ENCODE results near the gene SERPINE3. TPM values are rescaled to one million over a fixed set of nuclear protein-coding genes. Genes with fewer than 3 reads are reported as not detected.

SERPINE3 gene
- total and polyA plus RNA-seq, 2 of the 4 experiments (the other 2 are of a cell fraction): not detected

DNA sequence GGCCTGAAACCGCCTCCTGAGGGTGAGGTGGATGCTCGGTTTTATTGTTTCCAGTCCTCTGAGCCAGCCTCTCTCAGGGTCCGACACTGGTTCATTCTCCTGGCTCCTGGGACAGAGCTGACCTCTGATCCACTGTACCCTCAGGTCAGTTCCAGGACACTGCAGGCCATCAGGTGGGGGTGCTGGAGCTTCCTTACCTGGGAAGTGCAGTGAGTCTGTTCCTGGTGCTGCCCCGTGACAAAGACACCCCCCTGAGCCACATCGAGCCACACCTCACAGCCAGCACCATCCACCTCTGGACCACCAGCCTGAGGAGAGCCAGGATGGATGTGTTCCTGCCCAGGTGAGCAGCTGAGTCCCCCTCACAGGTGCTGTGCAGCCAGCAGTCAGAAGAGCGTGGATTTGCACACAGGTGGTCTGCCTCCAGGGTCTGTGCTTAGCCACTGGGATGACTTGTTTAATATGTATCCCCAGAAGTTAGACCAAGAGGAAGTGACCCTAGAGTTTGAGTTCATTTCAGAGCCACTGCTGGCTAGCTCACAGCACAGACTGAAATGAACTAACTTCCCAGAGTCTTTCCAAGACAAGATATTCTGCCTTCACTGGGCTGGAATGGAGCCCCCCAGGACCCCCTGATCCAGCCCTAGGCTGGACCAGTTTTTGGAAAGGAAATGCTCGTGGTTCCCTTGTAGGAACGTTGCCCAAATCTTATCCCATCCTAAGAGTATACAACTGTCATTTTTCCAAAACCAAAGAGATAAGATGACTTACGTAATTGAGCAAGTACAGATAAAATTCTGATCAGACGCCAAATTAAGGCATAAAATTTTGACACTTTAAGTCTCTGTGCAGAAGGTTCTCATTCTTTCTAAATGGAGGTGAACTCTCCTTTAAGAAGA, 8.8 kb downstream of the SERPINE3 start (continued):
- TF ChIP-seq MAFK (IDR thresholded peaks at IDR 0.05; ENCODE audit: low read depth, low read length): no peak

GRCh38 chr13:51349016-51349415, 9.5 kb downstream of the SERPINE3 start:
- in situ Hi-C loops (cut with MboI; ENCODE audit: low sequenced_read_pairs): no loop called here
- intact Hi-C loops (cut with micrococcal nuclease): no loop called here
- TF ChIP-seq RAD21 (IDR thresholded peaks at IDR 0.05; ENCODE audit: low read length) (no peak), BHLHE40 (IDR thresholded peaks at IDR 0.05; ENCODE audit: low read depth, low read length) (no peak), RFX5 (IDR thresholded peaks at IDR 0.05; ENCODE audit: low read depth, low read length) (no peak), MAFK (IDR thresholded peaks at IDR 0.05; ENCODE audit: low read depth, low read length) (no peak), NFE2L2 (IDR thresholded peaks at IDR 0.05; ENCODE audit: low read depth, low read length) (no peak), MXI1 (IDR thresholded peaks at IDR 0.05; ENCODE audit: borderline replicate concordance, low read depth, low read length) (no peak), FOS (IDR thresholded peaks at IDR 0.05; ENCODE audit: low read depth, low read length) (no peak), CTCF (conservative IDR thresholded peaks at IDR 0.05; ENCODE audit: low read depth, low read length) (no peak), RCOR1 (IDR thresholded peaks at IDR 0.05; ENCODE audit: insufficient replicate concordance, low read length) (no peak), MAZ (IDR thresholded peaks at IDR 0.05; ENCODE audit: borderline replicate concordance, low read depth, low read length) (no peak), SMC3 (IDR thresholded peaks at IDR 0.05; ENCODE audit: low read depth, low read length) (no peak), CHD1 (IDR thresholded peaks at IDR 0.05; ENCODE audit: low read depth, low read length) (no peak)
- TF ChIP-seq, protein P1, sequence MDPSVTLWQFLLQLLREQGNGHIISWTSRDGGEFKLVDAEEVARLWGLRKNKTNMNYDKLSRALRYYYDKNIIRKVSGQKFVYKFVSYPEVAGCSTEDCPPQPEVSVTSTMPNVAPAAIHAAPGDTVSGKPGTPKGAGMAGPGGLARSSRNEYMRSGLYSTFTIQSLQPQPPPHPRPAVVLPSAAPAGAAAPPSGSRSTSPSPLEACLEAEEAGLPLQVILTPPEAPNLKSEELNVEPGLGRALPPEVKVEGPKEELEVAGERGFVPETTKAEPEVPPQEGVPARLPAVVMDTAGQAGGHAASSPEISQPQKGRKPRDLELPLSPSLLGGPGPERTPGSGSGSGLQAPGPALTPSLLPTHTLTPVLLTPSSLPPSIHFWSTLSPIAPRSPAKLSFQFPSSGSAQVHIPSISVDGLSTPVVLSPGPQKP (IDR thresholded peaks at IDR 0.05; ENCODE audit: borderline replicate concordance, low read depth, low read length): no peak

More at GRCh38 chr13:51349016-51349415, 9.5 kb downstream of the SERPINE3 start:
- ATAC-seq (ENCODE audit: low read depth) (no peak), DNase-seq (no peak)
- Histone ChIP-seq H3K4me2 (ENCODE audit: low read depth, low read length) (no peak overlapping the region), H3K18ac (ENCODE audit: low read depth, low read length) (no peak overlapping the region), H3K27me3 (ENCODE audit: control insufficient read depth, insufficient read depth, low read length) (no peaks in the 10 kb centered on the region), H3K27ac (ENCODE audit: insufficient read depth, low read length) (no peak overlapping the region), H2BK15ac (ENCODE audit: low read depth, low read length) (no peak overlapping the region), H2AFZ (replicated peaks; ENCODE audit: low read length, poor library complexity) (no peak overlapping the region), H3K4ac (ENCODE audit: low read depth, low read length) (no peak overlapping the region), H2AK5ac (ENCODE audit: low read depth, low read length) (no peak overlapping the region), H3K36me3 (ENCODE audit: control insufficient read depth, insufficient read depth, low read length) (no peaks in the 10 kb centered on the region), H4K5ac (ENCODE audit: low read depth, low read length) (no peak overlapping the region), H3K9ac (ENCODE audit: low read depth, low read length) (no peak overlapping the region), H3K4me1 (ENCODE audit: control insufficient read depth, insufficient read depth, low read length) (no peaks in the 10 kb centered on the region), H3K4me3 (ENCODE audit: insufficient read depth, low read depth, low read length) (no peak overlapping the region), H3K9me3 (ENCODE audit: control insufficient read depth, insufficient read depth, low read length) (no peaks in the 10 kb centered on the region), H4K20me1 (ENCODE audit: insufficient read depth, low read length) (no peaks in the 10 kb centered on the region), H2BK120ac (ENCODE audit: low read depth, low read length) (no peak overlapping the region), H2AK9ac (replicated peaks; ENCODE audit: low read depth, low read length, poor library complexity) (no peak overlapping the region), H2BK5ac (ENCODE audit: low read depth, low read length, poor library complexity, severe bottlenecking) (no peak overlapping the region), H3K23ac (ENCODE audit: low read depth, low read length) (no peak overlapping the region), H3K9me1 (ENCODE audit: insufficient read depth, low read length) (no peaks in the 10 kb centered on the region), H3K14ac (replicated peaks; ENCODE audit: low read depth, low read length) (no peak overlapping the region), H3K56ac (ENCODE audit: extremely low read depth, insufficient read depth, low read length) (no peak overlapping the region), H3K79me1 (ENCODE audit: low read depth in 1 of 2, low read length in 2 of 2) (no peaks in the 10 kb centered on the region), H4K8ac (ENCODE audit: low read depth in 2 of 2, low read length in 2 of 2) (no peak overlapping the region), H2BK20ac (ENCODE audit: low read depth, low read length) (no peak overlapping the region), H4K91ac (ENCODE audit: insufficient read depth, low read depth, low read length) (no peak overlapping the region)
- CTCF ChIA-PET: no interaction called here
- dilution Hi-C loops (cut with HindIII; ENCODE audit: low sequenced_read_pairs, unreplicated experiment): no loop called here
- POLR2A ChIA-PET (ENCODE audit: unreplicated experiment): no interaction called here
- BruUV-seq (replicated peaks): no TSS peak
